ENCODE results near the gene TIPARP.

GRCh38 chr3:156677536-156677935, 3.1 kb downstream of the TIPARP start:
- TF ChIP-seq, protein P1, sequence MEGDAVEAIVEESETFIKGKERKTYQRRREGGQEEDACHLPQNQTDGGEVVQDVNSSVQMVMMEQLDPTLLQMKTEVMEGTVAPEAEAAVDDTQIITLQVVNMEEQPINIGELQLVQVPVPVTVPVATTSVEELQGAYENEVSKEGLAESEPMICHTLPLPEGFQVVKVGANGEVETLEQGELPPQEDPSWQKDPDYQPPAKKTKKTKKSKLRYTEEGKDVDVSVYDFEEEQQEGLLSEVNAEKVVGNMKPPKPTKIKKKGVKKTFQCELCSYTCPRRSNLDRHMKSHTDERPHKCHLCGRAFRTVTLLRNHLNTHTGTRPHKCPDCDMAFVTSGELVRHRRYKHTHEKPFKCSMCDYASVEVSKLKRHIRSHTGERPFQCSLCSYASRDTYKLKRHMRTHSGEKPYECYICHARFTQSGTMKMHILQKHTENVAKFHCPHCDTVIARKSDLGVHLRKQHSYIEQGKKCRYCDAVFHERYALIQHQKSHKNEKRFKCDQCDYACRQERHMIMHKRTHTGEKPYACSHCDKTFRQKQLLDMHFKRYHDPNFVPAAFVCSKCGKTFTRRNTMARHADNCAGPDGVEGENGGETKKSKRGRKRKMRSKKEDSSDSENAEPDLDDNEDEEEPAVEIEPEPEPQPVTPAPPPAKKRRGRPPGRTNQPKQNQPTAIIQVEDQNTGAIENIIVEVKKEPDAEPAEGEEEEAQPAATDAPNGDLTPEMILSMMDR (IDR thresholded peaks at IDR 0.05; ENCODE audit: low read length), result no peak
- TF ChIP-seq EZH2 (optimal IDR thresholded peaks at IDR 0.05; ENCODE audit: low read depth, low read length), result no peak
- TF ChIP-seq EZH2phosphoT487 (IDR thresholded peaks at IDR 0.05; ENCODE audit: low read length), result no peak

Data from MM.1S (cell line).